Activated naive CD8-positive, alpha-beta T cell treated with anti-CD3 and anti-CD28 coated beads, Interleukin-2, amount 10 ng/mL, durations not matched to agents 7 days and 5 days (primary cell): ENCODE measurements around the gene FAM210A. TPM values are rescaled to one million over a fixed set of nuclear protein-coding genes. Genes with fewer than 3 reads are reported as not detected.
"Not testable (repeated sequence)": the region's sequence is repeated elsewhere in the genome, so short reads cannot be mapped to it uniquely, and the experiment has no call there.

ENCODE experiments used
- ATAC-seq: fragments of 150-1000 bp; cut with Tn5 transposase; one replicate; pipeline ENCODE4 v1.10.0; 2021; ENCODE audit warnings: low read depth, moderate library complexity
- POLR2A ChIA-PET: fragments of 350-600 bp; sonication (Branson Sonifier 250); formaldehyde crosslinking; loops from one replicate; lab custom pipeline; 2021; ENCODE audit warnings: antibody characterized with exemption; lab: Charles Lee
- DNase-seq: peaks from one replicate; pipeline ENCODE4 v3.0.0; 2021
- H3K27ac Mint-ChIP-seq: one replicate; pipeline ENCODE4 v1.8.0; 2022; ENCODE audit warnings: mild to moderate bottlenecking, mixed read lengths
- H3K27me3 Mint-ChIP-seq: one replicate; pipeline ENCODE4 v1.8.0; 2022; ENCODE audit warnings: mild to moderate bottlenecking, moderate library complexity, mixed read lengths
- H3K36me3 Mint-ChIP-seq: one replicate; pipeline ENCODE4 v1.8.0; 2021; ENCODE audit warnings: mild to moderate bottlenecking, mixed read lengths
- H3K4me1 Mint-ChIP-seq: one replicate; pipeline ENCODE4 v1.8.0; 2021; ENCODE audit warnings: mixed read lengths
- H3K4me3 Mint-ChIP-seq: one replicate; pipeline ENCODE4 v1.8.0; 2022; ENCODE audit warnings: mild to moderate bottlenecking, moderate library complexity, mixed read lengths
- H3K9me3 Mint-ChIP-seq: one replicate; pipeline ENCODE4 v1.8.0; 2021; ENCODE audit warnings: mixed read lengths
- total RNA-seq, 2 experiments: library from RNA; stranded (reverse); gene quantifications; one replicate each; pipeline ENCODE4 v1.2.3, GENCODE V29; 2021

Gene FAM210A, protein sequence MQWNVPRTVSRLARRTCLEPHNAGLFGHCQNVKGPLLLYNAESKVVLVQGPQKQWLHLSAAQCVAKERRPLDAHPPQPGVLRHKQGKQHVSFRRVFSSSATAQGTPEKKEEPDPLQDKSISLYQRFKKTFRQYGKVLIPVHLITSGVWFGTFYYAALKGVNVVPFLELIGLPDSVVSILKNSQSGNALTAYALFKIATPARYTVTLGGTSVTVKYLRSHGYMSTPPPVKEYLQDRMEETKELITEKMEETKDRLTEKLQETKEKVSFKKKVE
- 10 to 100 TPM; 21.6 to 25.5 TPM for total RNA-seq

DNA sequence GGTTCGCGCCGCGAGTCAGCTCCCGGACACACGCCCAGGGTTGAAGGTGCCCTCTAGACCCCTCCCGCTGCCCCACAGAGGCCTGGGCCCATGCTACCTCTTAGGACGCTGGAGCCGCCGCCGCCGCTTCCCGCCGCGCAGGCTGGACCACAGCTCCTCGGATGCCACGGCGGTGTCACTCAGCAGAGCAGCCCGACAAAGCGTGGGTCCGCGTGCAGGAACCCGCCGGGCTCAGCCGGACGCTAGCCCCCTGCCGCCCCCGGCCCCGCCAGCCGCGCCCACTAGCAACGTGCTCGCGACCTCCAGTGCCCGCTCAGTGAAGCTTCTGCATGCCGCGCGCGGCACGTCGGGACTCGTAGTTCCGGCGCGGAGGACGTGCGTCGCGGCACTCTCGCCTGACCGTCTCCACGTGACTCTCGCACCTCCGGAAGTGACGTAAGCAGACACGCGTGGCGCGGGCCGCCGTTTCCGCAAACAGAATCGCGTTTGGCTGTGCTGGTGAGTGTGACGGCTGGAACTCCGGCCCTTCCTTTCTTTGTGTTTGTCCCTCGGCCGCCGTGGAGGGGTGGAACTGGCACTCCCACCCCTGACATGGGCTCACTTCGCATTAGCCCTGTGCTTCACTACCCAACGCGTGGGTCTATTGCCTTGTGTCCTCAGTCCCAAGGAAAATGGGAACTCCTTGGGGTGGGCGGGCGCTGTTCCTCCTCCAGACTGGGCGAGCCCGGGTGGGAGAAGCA lies at the start of gene FAM210A, which contains the start of gene RNMT:
Gene FAM210A, minus strand, starts transcription at position 327 of the 740 bp plus-strand sequence. CDS start 44,481 bp downstream, outside the sequence.
Gene RNMT, plus strand, starts transcription at position 442 of the 740 bp plus-strand sequence. CDS start 4,845 bp downstream, outside the sequence.
- H3K9me3 Mint-ChIP-seq = no peaks in the 10 kb centered on the region
- peaks cover 47% of the 10 kb centered on the region for H3K4me1 Mint-ChIP-seq
- POLR2A ChIA-PET = interaction anchor here (1.2 to 1.3 kb wide), 2 partner anchors 112 to 114 kb away, joined by 4 read pairs; no protein-coding TSS in a partner anchor
- DNase-seq (peak; percentile 94), ATAC-seq (peak; percentile 94)
- H3K36me3 Mint-ChIP-seq = peaks cover 31% of the 10 kb centered on the region
- H3K27me3 Mint-ChIP-seq = no peaks in the 10 kb centered on the region
- H3K4me3 Mint-ChIP-seq = peak within 1 kb of the TSS; percentile 97
- peak within 1 kb of the TSS; percentile 95 for H3K27ac Mint-ChIP-seq

DNA sequence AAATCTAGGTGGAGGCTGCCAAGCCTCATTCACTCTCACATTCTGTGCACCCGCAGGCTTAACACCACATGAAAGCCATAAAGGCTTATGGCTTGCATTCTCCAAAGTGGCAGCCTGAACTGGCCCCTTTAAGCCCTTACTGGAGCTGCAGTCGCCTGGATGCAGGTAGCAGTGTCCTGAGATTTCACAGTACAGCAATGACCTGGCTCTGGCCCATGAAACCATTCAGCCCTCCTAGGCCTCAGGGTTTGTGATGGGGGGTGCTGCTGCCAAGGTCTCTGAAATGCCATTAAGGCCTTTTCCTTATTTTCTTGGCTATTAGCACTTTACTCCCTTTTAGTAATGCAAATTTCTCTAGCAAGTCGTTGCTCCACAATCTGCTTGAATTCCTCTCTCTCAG lies 48.7 kb upstream of the FAM210A start:
- peaks cover 3% of the 10 kb centered on the region for H3K9me3 Mint-ChIP-seq
- ATAC-seq (no peak), DNase-seq (no peak)
- no peak overlapping the region for H3K4me3 Mint-ChIP-seq
- no peaks in the 10 kb centered on the region for H3K36me3 Mint-ChIP-seq
- no peaks in the 10 kb centered on the region for H3K4me1 Mint-ChIP-seq
- no peak overlapping the region for H3K27ac Mint-ChIP-seq
- POLR2A ChIA-PET = no interaction called here
- H3K27me3 Mint-ChIP-seq = peaks cover 16% of the 10 kb centered on the region

DNA sequence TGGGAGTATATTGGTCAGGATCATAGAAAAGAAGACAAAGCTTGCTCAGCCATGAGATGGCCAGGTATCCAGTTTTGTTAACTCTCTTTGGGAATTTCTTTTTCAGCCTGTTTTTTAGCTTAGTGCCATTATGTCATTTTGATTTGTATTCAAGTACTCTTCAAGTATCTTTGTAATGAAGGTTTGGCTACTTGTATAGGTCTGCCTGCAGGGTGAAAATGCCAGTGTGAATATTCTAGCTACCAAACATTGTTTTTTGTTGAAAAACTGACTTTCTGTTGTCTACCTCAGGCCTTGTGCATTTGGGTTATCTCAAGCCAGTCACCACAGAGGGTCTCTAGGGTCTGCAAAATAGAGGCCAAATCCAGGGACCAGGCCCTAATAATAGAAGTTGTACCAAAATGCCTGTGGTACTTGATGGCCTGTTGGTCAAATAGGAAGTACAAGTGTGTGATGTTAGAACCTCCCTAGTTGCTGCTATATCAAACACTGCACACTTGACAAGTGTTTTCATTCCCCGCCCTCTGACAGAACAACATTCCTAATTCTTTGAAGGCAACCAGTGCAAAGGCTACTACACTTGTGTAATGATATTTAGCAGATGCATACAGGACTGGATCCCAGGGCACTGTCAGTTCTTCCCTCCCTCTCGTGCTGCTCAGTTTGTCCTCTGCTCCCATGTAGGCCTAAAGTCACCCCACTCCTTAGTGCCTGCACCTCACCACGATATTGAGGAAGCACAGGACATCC lies 36.5 kb upstream of the FAM210A start:
- POLR2A ChIA-PET = no interaction called here
- DNase-seq (no peak), ATAC-seq (no peak)
- Mint-ChIP-seq H3K9me3 (peaks cover 20% of the 10 kb centered on the region), H3K4me1 (no peaks in the 10 kb centered on the region), H3K27me3 (peaks cover 5% of the 10 kb centered on the region), H3K36me3 (peaks cover 54% of the 10 kb centered on the region), H3K27ac (no peak overlapping the region), H3K4me3 (no peak overlapping the region)

DNA sequence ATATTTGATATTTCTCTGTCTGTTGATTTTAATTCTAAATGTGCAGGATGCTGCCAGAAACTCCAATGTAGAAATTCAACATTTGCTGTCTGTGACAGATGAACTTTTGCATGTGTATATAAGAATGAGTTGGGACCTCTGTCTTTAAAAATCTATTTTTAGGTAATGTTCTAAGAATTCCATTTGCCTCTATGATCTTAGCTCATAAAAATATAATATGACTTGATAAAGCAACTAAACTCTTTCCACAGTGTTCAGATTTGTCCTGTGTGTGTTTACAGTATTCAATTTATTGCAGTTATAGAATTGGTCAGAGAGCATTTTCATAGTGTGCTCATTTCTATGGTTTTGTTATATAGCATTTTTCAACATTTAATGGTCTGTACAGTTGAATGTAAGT lies 33.7 kb upstream of the FAM210A start:
- DNase-seq (no peak), ATAC-seq (no peak)
- POLR2A ChIA-PET = no interaction called here
- H3K4me1 Mint-ChIP-seq = peaks cover under 1% of the 10 kb centered on the region
- no peaks in the 10 kb centered on the region for H3K27me3 Mint-ChIP-seq
- no peak overlapping the region for H3K4me3 Mint-ChIP-seq
- H3K9me3 Mint-ChIP-seq = peaks cover 6% of the 10 kb centered on the region
- H3K36me3 Mint-ChIP-seq = peaks cover 77% of the 10 kb centered on the region
- no peak overlapping the region for H3K27ac Mint-ChIP-seq

DNA sequence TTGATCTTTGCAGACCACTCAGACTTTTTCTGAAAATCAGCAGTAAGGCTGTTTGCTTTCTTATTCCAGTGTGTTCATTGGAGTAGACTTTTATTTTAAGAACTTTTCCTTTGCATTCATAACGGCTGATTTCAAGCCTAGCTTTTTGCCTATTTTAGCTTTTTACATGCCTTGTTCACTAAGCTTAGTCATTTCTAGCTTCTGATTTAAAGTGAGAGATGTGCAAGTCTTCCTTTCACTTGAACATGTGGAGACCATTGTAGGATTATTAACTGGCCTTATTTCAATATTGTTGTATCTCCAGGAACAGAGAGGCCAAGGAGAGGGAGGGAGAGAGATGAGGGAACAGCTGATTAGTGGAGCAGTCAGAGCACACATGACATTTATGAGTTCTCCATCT lies 32.3 kb upstream of the FAM210A start:
- Mint-ChIP-seq H3K9me3 (no peaks in the 10 kb centered on the region), H3K4me3 (no peak overlapping the region), H3K27me3 (no peaks in the 10 kb centered on the region), H3K27ac (no peak overlapping the region), H3K36me3 (peaks cover 75% of the 10 kb centered on the region), H3K4me1 (peaks cover 1% of the 10 kb centered on the region)
- DNase-seq (no peak), ATAC-seq (no peak)
- POLR2A ChIA-PET = interaction anchor here (0.6 kb wide), 1 partner anchor 369 kb away, joined by 3 read pairs; no protein-coding TSS in a partner anchor

DNA sequence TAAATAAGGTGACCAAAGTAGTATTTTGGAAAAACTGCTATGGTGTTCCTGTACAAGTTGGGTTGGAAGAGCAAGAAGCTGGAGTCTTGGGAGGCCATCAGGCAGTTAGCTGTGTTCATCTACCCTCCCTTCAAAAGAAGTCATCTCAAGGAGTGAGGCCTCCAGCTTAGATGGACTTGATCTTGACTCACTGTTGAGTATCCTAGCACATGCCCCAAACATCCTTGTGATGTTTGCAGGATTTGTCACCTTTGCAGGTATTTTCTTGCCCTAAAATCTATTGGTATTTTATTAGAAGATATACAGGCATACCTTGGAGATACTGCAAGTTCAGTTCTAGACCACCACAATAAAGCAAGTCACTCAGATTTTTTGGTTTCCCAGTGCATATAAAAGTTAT lies 30.3 kb upstream of the FAM210A start:
- POLR2A ChIA-PET = no interaction called here
- ATAC-seq (no peak), DNase-seq (no peak)
- H3K4me3 Mint-ChIP-seq = no peak overlapping the region
- peaks cover 1% of the 10 kb centered on the region for H3K4me1 Mint-ChIP-seq
- peaks cover 65% of the 10 kb centered on the region for H3K36me3 Mint-ChIP-seq
- no peaks in the 10 kb centered on the region for H3K9me3 Mint-ChIP-seq
- no peak overlapping the region for H3K27ac Mint-ChIP-seq
- H3K27me3 Mint-ChIP-seq = no peaks in the 10 kb centered on the region

DNA sequence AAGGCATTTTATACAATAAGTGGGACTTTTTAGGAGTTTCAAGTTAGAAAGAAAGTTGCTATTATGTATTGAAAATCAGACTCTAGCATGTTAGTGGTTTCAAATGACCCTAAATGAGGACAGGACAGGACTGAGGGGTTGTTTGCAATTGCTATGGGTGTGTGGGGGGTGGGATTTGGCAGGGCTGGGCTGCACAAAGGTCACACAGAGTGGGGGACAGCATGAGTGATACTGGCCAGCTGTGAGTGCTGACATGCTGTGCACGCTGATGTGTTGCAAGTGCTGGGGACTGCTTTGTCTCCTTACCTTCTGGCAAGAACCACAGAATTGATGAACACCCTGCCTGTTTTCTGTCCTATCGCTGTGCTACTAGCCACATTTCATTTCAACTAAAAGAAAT lies 29.9 kb upstream of the FAM210A start:
- POLR2A ChIA-PET = no interaction called here
- ATAC-seq (no peak), DNase-seq (no peak)
- H3K27ac Mint-ChIP-seq = no peak overlapping the region
- H3K36me3 Mint-ChIP-seq = peaks cover 68% of the 10 kb centered on the region
- peaks cover under 1% of the 10 kb centered on the region for H3K9me3 Mint-ChIP-seq
- H3K27me3 Mint-ChIP-seq = no peaks in the 10 kb centered on the region
- H3K4me1 Mint-ChIP-seq = peaks cover 1% of the 10 kb centered on the region
- no peak overlapping the region for H3K4me3 Mint-ChIP-seq

DNA sequence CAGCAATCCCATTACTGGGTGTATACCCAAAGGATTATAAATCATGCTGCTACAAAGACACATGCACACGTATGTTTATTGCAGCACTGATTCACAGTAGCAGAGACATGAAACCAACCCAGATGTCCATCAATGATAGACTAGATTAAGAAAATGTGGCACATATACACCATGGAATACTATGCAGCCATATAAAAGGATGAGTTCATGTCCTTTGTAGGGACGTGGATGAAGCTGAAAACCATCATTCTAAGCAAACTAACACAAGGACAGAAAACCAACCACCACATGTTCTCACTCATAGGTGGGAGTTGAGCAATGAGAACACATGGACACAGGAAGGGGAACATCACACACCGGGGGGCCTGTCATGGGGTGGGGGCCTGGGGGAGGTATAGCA lies 25.2 kb upstream of the FAM210A start:
- H3K27me3 Mint-ChIP-seq, POLR2A ChIA-PET, DNase-seq, H3K9me3 Mint-ChIP-seq, H3K4me3 Mint-ChIP-seq, ATAC-seq, H3K4me1 Mint-ChIP-seq, H3K27ac Mint-ChIP-seq: not testable (repeated sequence)
- H3K36me3 Mint-ChIP-seq = peaks cover 67% of the 10 kb centered on the region

DNA sequence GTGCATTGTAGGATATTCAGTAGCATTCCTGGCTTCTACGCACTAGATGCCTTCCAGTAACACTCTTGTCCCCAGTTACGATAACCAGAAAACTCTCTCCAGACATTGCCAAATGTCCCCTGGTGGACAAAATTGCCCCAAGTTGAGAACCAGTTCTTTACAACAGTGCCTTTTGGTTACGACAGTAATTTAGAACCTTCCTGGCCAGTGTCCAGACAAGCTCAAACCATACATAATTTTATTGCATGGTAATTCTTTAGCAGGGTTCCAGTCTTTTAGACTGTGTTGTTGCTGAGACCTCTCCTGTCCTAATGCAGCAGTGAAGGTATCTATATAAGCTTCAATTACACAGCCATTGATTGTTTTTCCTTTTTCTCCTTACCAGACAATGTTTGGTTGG lies 20.3 kb upstream of the FAM210A start:
- Mint-ChIP-seq H3K4me3 (no peak overlapping the region), H3K4me1 (peaks cover 6% of the 10 kb centered on the region), H3K27me3 (no peaks in the 10 kb centered on the region), H3K27ac (no peak overlapping the region), H3K36me3 (peaks cover 54% of the 10 kb centered on the region), H3K9me3 (peaks cover 2% of the 10 kb centered on the region)
- ATAC-seq (no peak), DNase-seq (no peak)
- POLR2A ChIA-PET = no interaction called here

DNA sequence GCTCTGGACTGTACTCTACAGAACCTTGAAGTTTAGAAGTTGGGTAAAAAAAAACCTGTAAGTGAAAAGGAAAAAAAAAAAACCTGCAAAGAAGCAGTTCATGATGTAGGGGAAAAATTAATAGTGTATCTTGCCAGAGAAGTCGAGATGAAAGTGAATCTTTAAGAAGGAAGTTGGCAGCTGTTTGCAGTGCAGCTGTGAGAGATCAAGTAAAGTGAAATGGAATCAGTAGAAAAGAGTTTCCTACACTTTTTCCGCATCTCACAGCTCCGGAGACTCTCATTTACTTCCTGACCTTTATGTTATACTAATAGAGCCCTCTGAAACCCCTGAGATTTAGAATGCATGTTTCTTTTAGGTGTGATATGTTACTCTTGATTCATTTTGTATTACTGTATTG lies 19.3 kb upstream of the FAM210A start:
- no peaks in the 10 kb centered on the region for H3K27me3 Mint-ChIP-seq
- POLR2A ChIA-PET = no interaction called here
- DNase-seq = no peak

DNA sequence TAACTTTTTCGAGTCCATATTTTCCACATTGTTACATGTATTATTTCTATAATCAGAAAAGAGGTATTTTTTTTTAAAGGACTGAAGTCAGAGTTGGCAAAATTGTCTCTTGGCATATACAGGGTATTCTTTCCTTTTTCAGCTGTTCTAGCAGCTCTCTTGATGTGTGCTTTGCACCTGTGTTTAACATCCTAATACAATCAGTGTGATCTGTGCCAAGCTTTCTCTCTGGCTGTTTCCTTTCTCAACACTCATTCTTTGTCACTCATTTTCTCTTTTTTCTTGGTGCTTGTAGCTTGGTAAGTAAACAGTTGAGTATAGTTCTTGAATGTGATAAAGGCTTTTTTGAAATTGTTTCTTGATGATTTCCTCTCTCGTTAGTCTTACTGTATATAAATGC lies 9.3 kb upstream of the FAM210A start:
- H3K27ac Mint-ChIP-seq = no peak overlapping the region
- POLR2A ChIA-PET = no interaction called here
- H3K4me3 Mint-ChIP-seq = no peak overlapping the region
- H3K4me1 Mint-ChIP-seq = peaks cover 10% of the 10 kb centered on the region
- H3K27me3 Mint-ChIP-seq = no peaks in the 10 kb centered on the region
- ATAC-seq = no peak
- H3K9me3 Mint-ChIP-seq = no peaks in the 10 kb centered on the region
- H3K36me3 Mint-ChIP-seq = peaks cover 45% of the 10 kb centered on the region
- no peak for DNase-seq

More for the DNA sequence above, 19.3 kb upstream of the FAM210A start:
- Mint-ChIP-seq H3K4me1 (peaks cover 4% of the 10 kb centered on the region), H3K9me3 (no peaks in the 10 kb centered on the region), H3K4me3 (no peak overlapping the region), H3K27ac (no peak overlapping the region), H3K36me3 (peaks cover 49% of the 10 kb centered on the region)
- ATAC-seq = no peak

DNA sequence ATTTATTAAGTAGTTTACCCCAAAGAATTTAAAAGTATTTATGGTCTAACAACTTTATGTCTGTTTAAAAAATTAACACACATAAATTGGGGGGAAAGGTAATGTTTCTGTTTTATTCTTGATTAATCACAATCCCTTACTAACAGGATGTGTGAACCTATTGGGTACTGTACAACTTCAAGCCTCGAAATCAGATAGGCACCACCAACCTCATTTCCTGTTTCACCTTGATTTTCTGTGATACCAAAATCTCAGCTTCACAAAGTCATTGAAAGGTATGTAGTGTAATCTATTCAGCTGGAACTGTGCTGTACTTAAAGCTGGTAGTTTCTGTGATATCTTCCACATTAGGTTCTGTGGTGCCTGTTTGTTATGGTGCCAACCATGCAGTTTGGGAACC lies 4.1 kb upstream of the FAM210A start:
- Mint-ChIP-seq H3K36me3 (peaks cover 37% of the 10 kb centered on the region), H3K27ac (no peak overlapping the region), H3K9me3 (no peaks in the 10 kb centered on the region), H3K4me1 (peaks cover 33% of the 10 kb centered on the region), H3K4me3 (no peak overlapping the region), H3K27me3 (no peaks in the 10 kb centered on the region)
- no peak for ATAC-seq
- POLR2A ChIA-PET = no interaction called here
- no peak for DNase-seq

DNA sequence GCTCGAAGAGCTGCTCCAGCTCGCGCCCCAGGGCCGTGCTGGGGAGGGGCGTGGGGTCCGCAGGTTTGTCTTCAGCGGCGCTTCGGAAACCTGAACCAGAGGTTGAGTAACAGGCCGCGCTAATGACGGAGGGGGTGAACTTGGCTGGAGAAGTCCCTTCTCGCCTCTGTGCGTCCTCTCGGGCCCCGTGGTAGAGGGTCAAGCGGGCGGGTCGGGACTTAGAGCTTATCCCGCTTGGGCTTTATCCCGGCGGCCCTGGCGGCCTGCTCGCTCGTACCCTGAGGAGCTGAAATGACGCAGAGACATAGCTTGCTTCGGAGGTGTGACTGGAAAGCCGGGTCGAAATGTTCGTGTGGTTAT lies 594 bp upstream of the FAM210A start:
- H3K4me3 Mint-ChIP-seq = peak overlapping the region; percentile 97
- peaks cover 50% of the 10 kb centered on the region for H3K4me1 Mint-ChIP-seq
- no peaks in the 10 kb centered on the region for H3K9me3 Mint-ChIP-seq
- POLR2A ChIA-PET = interaction anchor here (0.7 to 1.3 kb wide), 3 partner anchors 113 to 1320 kb away, joined by 3 to 4 read pairs (median 4); no protein-coding TSS in a partner anchor
- no peaks in the 10 kb centered on the region for H3K27me3 Mint-ChIP-seq
- H3K36me3 Mint-ChIP-seq = peaks cover 29% of the 10 kb centered on the region
- DNase-seq (peak; percentile 62), ATAC-seq (peak; percentile 4)
- peak overlapping the region; percentile 95 for H3K27ac Mint-ChIP-seq
